GM21381 (cell line): ENCODE data around the gene CPAMD8.
"Not testable (repeated sequence)": the region's sequence is repeated elsewhere in the genome, so short reads cannot be mapped to it uniquely, and the experiment has no call there.

Experiments used
- ATAC-seq: cut with Tn5 transposase; IDR thresholded peaks from one replicate; pipeline ENCODE4 v1.9.1; 2021; ENCODE audit warnings: mild to moderate bottlenecking, moderate library complexity; ENCODE audit not compliant: unreplicated experiment

Gene CPAMD8

GRCh38 chr19:17043744-17044143 lies 17.1 kb upstream of the CPAMD8 start:
- ATAC-seq: no peak

GRCh38 chr19:17041976-17042375 lies 15.4 kb upstream of the CPAMD8 start:
- no peak for ATAC-seq

- ATAC-seq: no peak
These were observed 11.4 kb upstream of the CPAMD8 start for GRCh38 chr19:17037966-17038500.

- no peak for ATAC-seq
These were observed 10.6 kb upstream of the CPAMD8 start for GRCh38 chr19:17037184-17037583.

GRCh38 chr19:17036640-17037039 lies 10.0 kb upstream of the CPAMD8 start:
- no peak for ATAC-seq

- no peak for ATAC-seq
These were observed 9.3 kb upstream of the CPAMD8 start for GRCh38 chr19:17035842-17036424.

GRCh38 chr19:17031741-17032140 lies 5.1 kb upstream of the CPAMD8 start:
- ATAC-seq: no peak

GRCh38 chr19:17027535-17027975 lies 945 bp upstream of the CPAMD8 start:
- no peak for ATAC-seq

GRCh38 chr19:17025991-17026658 lies 485 bp downstream of the CPAMD8 start:
- ATAC-seq: no peak

GRCh38 chr19:17025361-17025760 lies 1.2 kb downstream of the CPAMD8 start:
- no peak for ATAC-seq

- not testable (repeated sequence) for ATAC-seq
These were observed 1.7 kb downstream of the CPAMD8 start for GRCh38 chr19:17024941-17025340.

- no peak for ATAC-seq
These were observed 2.8 kb downstream of the CPAMD8 start for GRCh38 chr19:17023805-17024204.

- ATAC-seq: no peak
These were observed 3.9 kb downstream of the CPAMD8 start for GRCh38 chr19:17022738-17023137.

GRCh38 chr19:17021793-17022590 lies 4.6 kb downstream of the CPAMD8 start:
- ATAC-seq: no peak

GRCh38 chr19:17021328-17021727 lies 5.3 kb downstream of the CPAMD8 start:
- ATAC-seq: no peak

GRCh38 chr19:17020823-17021222 lies 5.8 kb downstream of the CPAMD8 start:
- no peak for ATAC-seq

- ATAC-seq: no peak
These were observed 6.2 kb downstream of the CPAMD8 start for GRCh38 chr19:17020385-17020784.

- ATAC-seq: not testable (repeated sequence)
These were observed 12.3 kb downstream of the CPAMD8 start for GRCh38 chr19:17014212-17014861.

GRCh38 chr19:17011485-17011884 lies 15.1 kb downstream of the CPAMD8 start:
- ATAC-seq: no peak

- ATAC-seq: no peak
These were observed 20.0 kb downstream of the CPAMD8 start for GRCh38 chr19:17006579-17006978.

GRCh38 chr19:17005000-17005399 lies 21.6 kb downstream of the CPAMD8 start:
- no peak for ATAC-seq
